Breast epithelium (tissue), 3 donors: ENCODE results near the gene GPC3.

Experiments used
- POLR2A ChIP-seq: fragments of 450-650 bp; IDR thresholded peaks from one replicate; pipeline ENCODE4 v1.6.1; 2016; ENCODE audit warnings: antibody characterized with exemption, mild to moderate bottlenecking, moderate library complexity
- POLR2AphosphoS5 ChIP-seq, 3 donors: sonication (generic); formaldehyde crosslinking; IDR thresholded peaks; one replicate each; pipeline ENCODE4 v1.6.1; 2017; ENCODE audit warnings: antibody characterized with exemption in 3 of 3
- TF ChIP-seq, protein P1 (sequence below), 3 donors: fragments of 450-650 bp; IDR thresholded peaks; one replicate each; pipeline ENCODE4 v1.5.1; 2016 to 2017; ENCODE audit warnings: antibody characterized with exemption in 3 of 3, mild to moderate bottlenecking in 3 of 3, moderate library complexity in 3 of 3

DNA sequence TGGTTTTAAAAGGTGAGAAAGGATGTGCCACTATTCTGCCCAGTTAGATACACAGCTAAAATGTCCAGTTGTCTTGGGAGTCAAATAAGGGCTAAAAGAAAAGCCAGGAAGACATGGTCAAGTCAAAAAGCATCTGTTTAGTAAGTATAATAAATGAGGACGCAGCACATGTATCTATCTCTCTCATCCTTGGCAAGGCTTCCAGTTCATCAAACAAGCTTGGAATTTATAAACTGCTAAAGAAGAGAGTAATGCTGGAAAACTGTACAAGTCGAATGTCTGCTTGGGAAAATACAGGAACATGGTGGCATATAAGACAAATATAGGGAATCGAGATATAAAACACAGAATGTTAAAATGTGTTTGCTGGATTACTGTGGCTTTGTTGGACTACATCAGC is 106.7 kb downstream of the GPC3 start:
- TF ChIP-seq POLR2A (no peak), POLR2AphosphoS5 (IDR thresholded peaks at IDR 0.05) (no peak)
- TF ChIP-seq, protein P1, sequence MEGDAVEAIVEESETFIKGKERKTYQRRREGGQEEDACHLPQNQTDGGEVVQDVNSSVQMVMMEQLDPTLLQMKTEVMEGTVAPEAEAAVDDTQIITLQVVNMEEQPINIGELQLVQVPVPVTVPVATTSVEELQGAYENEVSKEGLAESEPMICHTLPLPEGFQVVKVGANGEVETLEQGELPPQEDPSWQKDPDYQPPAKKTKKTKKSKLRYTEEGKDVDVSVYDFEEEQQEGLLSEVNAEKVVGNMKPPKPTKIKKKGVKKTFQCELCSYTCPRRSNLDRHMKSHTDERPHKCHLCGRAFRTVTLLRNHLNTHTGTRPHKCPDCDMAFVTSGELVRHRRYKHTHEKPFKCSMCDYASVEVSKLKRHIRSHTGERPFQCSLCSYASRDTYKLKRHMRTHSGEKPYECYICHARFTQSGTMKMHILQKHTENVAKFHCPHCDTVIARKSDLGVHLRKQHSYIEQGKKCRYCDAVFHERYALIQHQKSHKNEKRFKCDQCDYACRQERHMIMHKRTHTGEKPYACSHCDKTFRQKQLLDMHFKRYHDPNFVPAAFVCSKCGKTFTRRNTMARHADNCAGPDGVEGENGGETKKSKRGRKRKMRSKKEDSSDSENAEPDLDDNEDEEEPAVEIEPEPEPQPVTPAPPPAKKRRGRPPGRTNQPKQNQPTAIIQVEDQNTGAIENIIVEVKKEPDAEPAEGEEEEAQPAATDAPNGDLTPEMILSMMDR (IDR thresholded peaks at IDR 0.05): no peak
